MM.1S (cell line): ENCODE measurements around the gene TPI1.

Experiments
- CTCF ChIP-seq: fragments of 300-600 bp; sonication (generic); IDR thresholded peaks from 2 replicates; pipeline ENCODE4 v1.5.1; 2016; ENCODE audit warnings: antibody characterized with exemption, low read length, mixed read lengths
- EZH2 ChIP-seq: fragments of 300-600 bp; sonication (generic); optimal IDR thresholded peaks from 2 replicates; pipeline ENCODE3; 2017; ENCODE audit warnings: low read depth, mild to moderate bottlenecking, antibody characterized with exemption, low read length, mixed read lengths
- EZH2phosphoT487 ChIP-seq: fragments of 300-600 bp; sonication (generic); IDR thresholded peaks from 2 replicates; pipeline ENCODE4 v1.6.1; 2018; ENCODE audit warnings: antibody characterized with exemption, low read length

DNA sequence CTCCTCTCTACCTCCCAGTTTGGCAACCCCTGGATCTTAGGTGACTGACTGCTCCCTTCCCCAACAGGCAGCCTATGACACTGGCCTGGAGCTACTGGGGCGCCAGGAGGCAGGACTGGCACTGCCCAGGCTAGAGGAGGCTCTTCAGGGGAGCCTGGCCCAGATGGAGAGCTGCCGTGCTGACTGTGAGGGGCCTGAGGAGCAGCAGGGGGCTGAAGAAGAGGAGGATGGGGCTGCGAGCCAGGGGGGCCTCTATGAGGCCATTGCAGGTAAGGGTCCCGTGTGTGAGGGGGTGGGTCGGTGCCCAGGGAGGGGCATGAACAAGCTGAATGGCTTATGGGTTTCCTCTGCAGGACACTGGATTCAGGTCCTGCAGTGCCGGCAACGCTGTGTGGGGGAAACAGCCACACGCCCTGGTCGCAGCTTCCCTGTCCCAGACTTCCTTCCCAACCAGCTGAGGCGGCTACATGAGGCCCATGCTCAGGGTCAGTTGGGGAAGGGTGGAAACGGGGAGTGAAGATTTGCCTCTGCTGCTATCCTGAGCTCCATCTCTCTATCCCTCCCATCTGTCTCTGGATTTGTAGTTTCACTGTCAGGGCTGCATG lies 36.9 kb upstream of the TPI1 start:
- TF ChIP-seq CTCF (no peak), EZH2phosphoT487 (no peak), EZH2 (no peak)
